GM19397 (cell line): ENCODE measurements around the gene PIGZ.

Experiments used
- ATAC-seq: cut with Tn5 transposase; IDR thresholded peaks from one replicate; pipeline ENCODE4 v1.9.1; 2021; ENCODE audit warnings: mild to moderate bottlenecking, moderate library complexity; ENCODE audit not compliant: unreplicated experiment

Gene PIGZ

GRCh38 chr3:197001972-197002700 lies 33.5 kb upstream of the PIGZ start:
- peak; percentile 6 for ATAC-seq

- no peak for ATAC-seq
Observed at GRCh38 chr3:197001106-197001971, 32.7 kb upstream of the PIGZ start.

GRCh38 chr3:197000211-197000610 lies 31.6 kb upstream of the PIGZ start:
- ATAC-seq, result no peak

GRCh38 chr3:196998966-196999760 lies 30.5 kb upstream of the PIGZ start:
- no peak for ATAC-seq

- no peak for ATAC-seq
Observed at GRCh38 chr3:196997311-196997710, 28.7 kb upstream of the PIGZ start.

- no peak for ATAC-seq
Observed at GRCh38 chr3:196996454-196997265, 28.0 kb upstream of the PIGZ start.

- no peak for ATAC-seq
Observed at GRCh38 chr3:196995646-196996355, 27.2 kb upstream of the PIGZ start.

GRCh38 chr3:196995027-196995426 lies 26.4 kb upstream of the PIGZ start:
- ATAC-seq, result no peak

- no peak for ATAC-seq
Observed at GRCh38 chr3:196994056-196994455, 25.4 kb upstream of the PIGZ start.

- ATAC-seq, result no peak
Observed at GRCh38 chr3:196992461-196993065, 23.9 kb upstream of the PIGZ start.

GRCh38 chr3:196991581-196992460 lies 23.2 kb upstream of the PIGZ start:
- ATAC-seq, result no peak

- ATAC-seq, result no peak
Observed at GRCh38 chr3:196990601-196991007, 22.0 kb upstream of the PIGZ start.

GRCh38 chr3:196989721-196990262 lies 21.2 kb upstream of the PIGZ start:
- ATAC-seq, result no peak

- ATAC-seq, result no peak
Observed at GRCh38 chr3:196988241-196989029, 19.8 kb upstream of the PIGZ start.

- ATAC-seq, result no peak
Observed at GRCh38 chr3:196987022-196987421, 18.4 kb upstream of the PIGZ start.

GRCh38 chr3:196985954-196986885 lies 17.6 kb upstream of the PIGZ start:
- ATAC-seq, result no peak
